H9 (cell line): Measurements from ENCODE around the gene CHST5. TPM values are rescaled to one million over a fixed set of nuclear protein-coding genes. Genes with fewer than 3 reads are reported as not detected.

ENCODE experiments used
- DNase-seq: peaks from one replicate; pipeline ENCODE4 v3.0.0-alpha.2; 2017
- H2AFZ ChIP-seq: one replicate; pipeline ENCODE4 v1.6.1; 2013; ENCODE audit warnings: mild to moderate bottlenecking, low read length, control low read depth, moderate library complexity
- H2AK5ac ChIP-seq: 2 replicates; pipeline ENCODE4 v1.6.1; 2013; ENCODE audit warnings: low read length, control low read depth, mixed read lengths; ENCODE audit not compliant: insufficient read length
- H2BK120ac ChIP-seq: one replicate; pipeline ENCODE4 v1.6.1; 2013; ENCODE audit warnings: low read depth, mild to moderate bottlenecking, low read length, control low read depth, inconsistent platforms; ENCODE audit not compliant: poor library complexity, severe bottlenecking
- H2BK12ac ChIP-seq: 2 replicates; pipeline ENCODE4 v1.6.1; 2013; ENCODE audit warnings: low read length, control low read depth, mixed read lengths, low read depth; ENCODE audit not compliant: insufficient read length
- H2BK15ac ChIP-seq: 2 replicates; pipeline ENCODE4 v1.6.1; 2013; ENCODE audit warnings: low read depth, low read length, control low read depth
- H2BK20ac ChIP-seq: one replicate; pipeline ENCODE4 v1.6.1; 2013; ENCODE audit warnings: low read depth, mild to moderate bottlenecking, low read length, control low read depth, inconsistent platforms; ENCODE audit not compliant: poor library complexity, severe bottlenecking
- H2BK5ac ChIP-seq: 2 replicates; pipeline ENCODE4 v1.6.1; 2013; ENCODE audit warnings: low read length, control low read depth, mixed read lengths; ENCODE audit not compliant: insufficient read length
- H3K14ac ChIP-seq: 2 replicates; pipeline ENCODE4 v1.6.1; 2013; ENCODE audit warnings: low read length, control low read depth; ENCODE audit not compliant: insufficient read depth
- H3K18ac ChIP-seq: 2 replicates; pipeline ENCODE4 v1.6.1; 2013; ENCODE audit warnings: low read depth, mild to moderate bottlenecking, mixed read lengths, low read length, control low read depth; ENCODE audit not compliant: insufficient read length
- H3K23ac ChIP-seq: 2 replicates; pipeline ENCODE4 v1.6.1; 2013; ENCODE audit warnings: low read length, control low read depth, mixed read lengths, low read depth; ENCODE audit not compliant: insufficient read length
- H3K23me2 ChIP-seq: 2 replicates; pipeline ENCODE4 v1.6.1; 2013; ENCODE audit warnings: low read depth, mild to moderate bottlenecking, mixed read lengths, low read length, control low read depth; ENCODE audit not compliant: insufficient read length, poor library complexity, severe bottlenecking
- H3K27ac ChIP-seq: 2 replicates; pipeline ENCODE4 v1.5.1; 2013; ENCODE audit warnings: low read length, control low read depth, mixed read lengths, low read depth; ENCODE audit not compliant: insufficient read length
- H3K27me3 ChIP-seq: 2 replicates; pipeline ENCODE4 v1.6.1; 2013; ENCODE audit warnings: low read length, control low read depth, inconsistent platforms; ENCODE audit not compliant: insufficient read depth
- H3K4ac ChIP-seq: 2 replicates; pipeline ENCODE4 v1.6.1; 2013; ENCODE audit warnings: low read depth, mild to moderate bottlenecking, control low read depth, inconsistent platforms, low read length, moderate library complexity
- H3K4me1 ChIP-seq: 2 replicates; pipeline ENCODE4 v1.6.1; 2013; ENCODE audit warnings: low read length, control low read depth, inconsistent platforms; ENCODE audit not compliant: insufficient read depth
- H3K4me2 ChIP-seq: 2 replicates; pipeline ENCODE4 v1.6.1; 2013; ENCODE audit warnings: low read length, control low read depth, mixed read lengths; ENCODE audit not compliant: insufficient read length, insufficient read depth
- H3K56ac ChIP-seq: 2 replicates; pipeline ENCODE4 v1.6.1; 2013; ENCODE audit warnings: low read depth, mild to moderate bottlenecking, mixed read lengths, low read length, control low read depth; ENCODE audit not compliant: insufficient read length
- H3K79me1 ChIP-seq: 2 replicates; pipeline ENCODE4 v1.6.1; 2013; ENCODE audit warnings: low read depth, mild to moderate bottlenecking, moderate library complexity, low read length, control low read depth, inconsistent platforms; ENCODE audit not compliant: insufficient read depth, poor library complexity, severe bottlenecking
- H3K79me2 ChIP-seq: 2 replicates; pipeline ENCODE4 v1.6.1; 2013; ENCODE audit warnings: low read length, control low read depth, inconsistent platforms; ENCODE audit not compliant: insufficient read depth
- H3K9ac ChIP-seq: 2 replicates; pipeline ENCODE4 v1.6.1; 2013; ENCODE audit warnings: low read length, control low read depth, mixed read lengths; ENCODE audit not compliant: insufficient read length; ENCODE audit errors: extremely low read depth
- H3K9me3 ChIP-seq: one replicate; pipeline ENCODE4 v1.6.1; 2013; ENCODE audit warnings: low read depth, low read length, inconsistent platforms; ENCODE audit not compliant: control insufficient read depth
- H3T11ph ChIP-seq: one replicate; pipeline ENCODE4 v1.6.1; 2013; ENCODE audit warnings: mild to moderate bottlenecking, low read length, control low read depth, inconsistent platforms
- H4K20me1 ChIP-seq: one replicate; pipeline ENCODE4 v1.6.1; 2013; ENCODE audit not compliant: control insufficient read depth, insufficient read length, insufficient read depth
- H4K5ac ChIP-seq: 2 replicates; pipeline ENCODE4 v1.6.1; 2013; ENCODE audit warnings: low read depth, mild to moderate bottlenecking, mixed read lengths, low read length, control low read depth; ENCODE audit not compliant: insufficient read length
- H4K8ac ChIP-seq: replicated peaks from 2 replicates; pipeline ENCODE4 v1.6.1; 2013; ENCODE audit warnings: low read length, control low read depth, mixed read lengths, low read depth; ENCODE audit not compliant: insufficient read length
- H4K91ac ChIP-seq: 2 replicates; pipeline ENCODE4 v1.6.1; 2013; ENCODE audit warnings: low read depth, mild to moderate bottlenecking, moderate library complexity, mixed read lengths, low read length, control low read depth; ENCODE audit not compliant: insufficient read length
- H3K27ac Mint-ChIP-seq, 3 experiments: 2 replicates in 2 of 3; 3 replicates in 1 of 3; pipeline ENCODE4 v1.8.0; 2020 to 2021; ENCODE audit warnings: mixed read lengths in 3 of 3, mild to moderate bottlenecking in 1 of 3, moderate library complexity in 1 of 3
- H3K27me3 Mint-ChIP-seq: 2 replicates; pipeline ENCODE4 v1.8.0; 2021; ENCODE audit warnings: low read depth, mild to moderate bottlenecking, moderate library complexity, mixed read lengths
- H3K36me3 Mint-ChIP-seq, 3 experiments: 2 replicates in 2 of 3; 3 replicates in 1 of 3; pipeline ENCODE4 v1.8.0; 2020 to 2021; ENCODE audit warnings: low read depth in 3 of 3, mixed read lengths in 3 of 3; ENCODE audit not compliant: insufficient read depth in 1 of 3
- H3K4me1 Mint-ChIP-seq, 2 experiments: 2 replicates each; pipeline ENCODE4 v1.8.0; 2020; ENCODE audit warnings: mixed read lengths in 2 of 2
- H3K4me3 Mint-ChIP-seq, 2 experiments: 2 replicates in 1 of 2; 3 replicates in 1 of 2; pipeline ENCODE4 v1.8.0; 2020 to 2021; ENCODE audit warnings: mild to moderate bottlenecking in 2 of 2, mixed read lengths in 2 of 2, moderate library complexity in 1 of 2
- H3K9me3 Mint-ChIP-seq, 2 experiments: 2 replicates in 1 of 2; 3 replicates in 1 of 2; pipeline ENCODE4 v1.8.0; 2020; ENCODE audit warnings: mild to moderate bottlenecking in 2 of 2, mixed read lengths in 2 of 2, moderate library complexity in 1 of 2
- WGBS: extraction: QIAGEN DNeasy Blood & Tissue Kit; methylation state at CpG from one replicate; pipeline ENCODE4 v1.1.7; 2013; ENCODE audit warnings: missing lambda C conversion rate, low lambda C conversion rate, mixed read lengths; ENCODE audit not compliant: insufficient read length; ENCODE audit errors: extremely low coverage; 5-methylcytosine and 5-hydroxymethylcytosine counted together
- total RNA-seq: library from RNA; stranded (reverse); gene quantifications from 2 replicates; pipeline ENCODE4 v1.2.1, GENCODE V29; 2021
- TF ChIP-seq, protein P1 (sequence below): fragments of 200-600 bp; sonication (generic); conservative IDR thresholded peaks from 3 replicates; pipeline ENCODE4 v1.8.0; 2021; ENCODE audit warnings: antibody characterized with exemption, mild to moderate bottlenecking

Gene CHST5
- total RNA-seq, 1 experiment from 2014 or later: not detected

DNA sequence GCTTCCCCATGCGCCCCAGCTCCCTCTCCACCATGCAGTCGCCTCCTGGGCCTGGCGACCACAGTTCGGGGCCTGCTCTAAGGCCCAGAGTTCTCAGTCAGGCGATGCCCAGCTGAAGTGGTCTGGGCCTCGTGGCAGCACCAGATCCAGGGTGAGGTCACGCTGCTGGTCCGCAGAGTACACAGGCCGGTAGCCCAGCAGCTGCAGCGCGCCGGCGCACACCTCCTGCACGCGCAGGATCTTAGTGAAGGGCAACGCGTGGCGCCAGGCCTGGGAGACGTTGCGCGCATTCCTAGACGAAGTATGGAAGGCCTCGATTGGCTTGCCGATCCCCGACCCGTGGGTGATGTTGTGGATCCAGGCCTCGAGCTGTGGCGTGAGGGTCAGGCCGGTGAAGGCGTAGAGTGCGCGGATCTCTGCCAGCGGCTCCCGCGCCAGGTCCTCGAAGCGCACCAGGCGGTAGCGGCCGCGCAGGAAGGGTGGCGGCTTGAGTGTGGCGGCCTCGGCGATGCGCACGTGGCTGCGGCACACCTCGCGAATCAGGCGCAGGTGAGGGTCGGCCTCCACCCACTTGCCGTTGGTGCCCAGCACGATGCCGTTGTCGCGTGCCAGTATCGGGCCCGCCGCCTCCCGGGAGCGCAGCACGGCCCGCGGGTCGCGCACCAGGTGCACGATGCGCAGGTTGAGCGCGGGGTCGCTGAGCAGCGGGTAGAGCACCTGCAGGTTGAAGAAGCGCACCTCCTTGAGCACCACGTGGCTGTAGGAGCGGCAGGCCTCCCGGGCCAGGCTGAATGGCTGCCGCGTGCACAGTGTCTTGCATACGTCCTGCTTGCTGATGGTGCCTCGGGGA, 6.6 kb downstream of the CHST5 start:
- Histone ChIP-seq H3K18ac (no peak overlapping the region), H4K8ac (no peak overlapping the region), H2BK15ac (no peak overlapping the region), H3K4me2 (no peak overlapping the region), H4K20me1 (no peaks in the 10 kb centered on the region), H3K23me2 (no peaks in the 10 kb centered on the region), H2AFZ (no peak overlapping the region), H3K27ac (no peak overlapping the region), H2BK12ac (no peak overlapping the region), H3K4me1 (no peaks in the 10 kb centered on the region), H3K79me2 (no peaks in the 10 kb centered on the region), H2BK120ac (no peak overlapping the region), H3K23ac (no peak overlapping the region), H3K4ac (no peak overlapping the region), H3K14ac (no peak overlapping the region), H2BK20ac (no peak overlapping the region), H3K27me3 (no peaks in the 10 kb centered on the region), H3T11ph (no peak overlapping the region), H4K91ac (no peak overlapping the region), H3K79me1 (no peaks in the 10 kb centered on the region), H3K9me3 (no peaks in the 10 kb centered on the region), H2BK5ac (no peak overlapping the region), H2AK5ac (no peak overlapping the region), H4K5ac (no peak overlapping the region), H3K56ac (no peak overlapping the region), H3K9ac (no peak overlapping the region)
- TF ChIP-seq, protein P1, sequence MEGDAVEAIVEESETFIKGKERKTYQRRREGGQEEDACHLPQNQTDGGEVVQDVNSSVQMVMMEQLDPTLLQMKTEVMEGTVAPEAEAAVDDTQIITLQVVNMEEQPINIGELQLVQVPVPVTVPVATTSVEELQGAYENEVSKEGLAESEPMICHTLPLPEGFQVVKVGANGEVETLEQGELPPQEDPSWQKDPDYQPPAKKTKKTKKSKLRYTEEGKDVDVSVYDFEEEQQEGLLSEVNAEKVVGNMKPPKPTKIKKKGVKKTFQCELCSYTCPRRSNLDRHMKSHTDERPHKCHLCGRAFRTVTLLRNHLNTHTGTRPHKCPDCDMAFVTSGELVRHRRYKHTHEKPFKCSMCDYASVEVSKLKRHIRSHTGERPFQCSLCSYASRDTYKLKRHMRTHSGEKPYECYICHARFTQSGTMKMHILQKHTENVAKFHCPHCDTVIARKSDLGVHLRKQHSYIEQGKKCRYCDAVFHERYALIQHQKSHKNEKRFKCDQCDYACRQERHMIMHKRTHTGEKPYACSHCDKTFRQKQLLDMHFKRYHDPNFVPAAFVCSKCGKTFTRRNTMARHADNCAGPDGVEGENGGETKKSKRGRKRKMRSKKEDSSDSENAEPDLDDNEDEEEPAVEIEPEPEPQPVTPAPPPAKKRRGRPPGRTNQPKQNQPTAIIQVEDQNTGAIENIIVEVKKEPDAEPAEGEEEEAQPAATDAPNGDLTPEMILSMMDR: no peak
- no peak for DNase-seq
- Mint-ChIP-seq H3K9me3 (no peaks in the 10 kb centered on the region; a peak in 1 of 5 replicates), H3K36me3 (no peaks in the 10 kb centered on the region; a peak in 1 of 7 replicates), H3K27ac (no peak overlapping the region), H3K27me3 (no peaks in the 10 kb centered on the region), H3K4me3 (no peak overlapping the region), H3K4me1 (peaks cover 5 to 12% of the 10 kb centered on the region in 2 experiments)
- WGBS: no CpG with 5 or more reads among the region's 81 CpGs
